GM12801 (cell line): Measurements from ENCODE around the gene TNFSF12.

Source experiments
- CTCF ChIP-seq: IDR thresholded peaks from one replicate; pipeline ENCODE4 v1.5.1; 2011; ENCODE audit warnings: control low read depth; ENCODE audit not compliant: insufficient read length; ENCODE audit errors: extremely low read depth

TNFSF12 gene

DNA sequence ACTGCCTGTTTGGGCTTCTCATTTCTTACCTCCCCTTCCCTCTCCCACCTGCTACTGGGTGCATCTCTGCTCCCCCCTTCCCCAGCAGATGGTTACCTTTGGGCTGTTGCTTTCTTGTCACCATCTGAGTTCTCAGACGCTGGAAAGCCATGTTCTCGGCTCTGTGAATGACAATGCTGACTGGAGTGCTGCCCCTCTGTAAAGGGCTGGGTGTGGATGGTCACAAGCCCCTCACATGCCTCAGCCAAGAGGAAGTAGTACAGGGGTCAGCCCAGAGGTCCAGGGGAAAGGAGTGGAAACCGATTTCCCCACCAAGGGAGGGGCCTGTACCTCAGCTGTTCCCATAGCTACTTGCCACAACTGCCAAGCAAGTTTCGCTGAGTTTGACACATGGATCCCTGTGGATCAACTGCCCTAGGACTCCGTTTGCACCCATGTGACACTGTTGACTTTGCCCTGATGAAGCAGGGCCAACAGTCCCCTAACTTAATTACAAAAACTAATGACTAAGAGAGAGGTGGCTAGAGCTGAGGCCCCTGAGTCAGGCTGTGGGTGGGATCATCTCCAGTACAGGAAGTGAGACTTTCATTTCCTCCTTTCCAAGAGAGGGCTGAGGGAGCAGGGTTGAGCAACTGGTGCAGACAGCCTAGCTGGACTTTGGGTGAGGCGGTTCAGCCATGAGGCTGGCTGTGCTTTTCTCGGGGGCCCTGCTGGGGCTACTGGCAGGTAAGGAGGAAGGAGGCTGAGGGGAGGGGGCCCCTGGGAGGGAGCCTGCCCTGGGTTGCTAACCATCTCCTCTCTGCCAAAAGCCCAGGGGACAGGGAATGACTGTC lies 30.4 kb downstream of the TNFSF12 start, which contains the start of gene CD68:
TSS of gene CD68 (plus strand) at position 638 of the 833 bp plus-strand sequence. CDS start at position 678, 40 bp downstream.
- no peak for TF ChIP-seq CTCF

DNA sequence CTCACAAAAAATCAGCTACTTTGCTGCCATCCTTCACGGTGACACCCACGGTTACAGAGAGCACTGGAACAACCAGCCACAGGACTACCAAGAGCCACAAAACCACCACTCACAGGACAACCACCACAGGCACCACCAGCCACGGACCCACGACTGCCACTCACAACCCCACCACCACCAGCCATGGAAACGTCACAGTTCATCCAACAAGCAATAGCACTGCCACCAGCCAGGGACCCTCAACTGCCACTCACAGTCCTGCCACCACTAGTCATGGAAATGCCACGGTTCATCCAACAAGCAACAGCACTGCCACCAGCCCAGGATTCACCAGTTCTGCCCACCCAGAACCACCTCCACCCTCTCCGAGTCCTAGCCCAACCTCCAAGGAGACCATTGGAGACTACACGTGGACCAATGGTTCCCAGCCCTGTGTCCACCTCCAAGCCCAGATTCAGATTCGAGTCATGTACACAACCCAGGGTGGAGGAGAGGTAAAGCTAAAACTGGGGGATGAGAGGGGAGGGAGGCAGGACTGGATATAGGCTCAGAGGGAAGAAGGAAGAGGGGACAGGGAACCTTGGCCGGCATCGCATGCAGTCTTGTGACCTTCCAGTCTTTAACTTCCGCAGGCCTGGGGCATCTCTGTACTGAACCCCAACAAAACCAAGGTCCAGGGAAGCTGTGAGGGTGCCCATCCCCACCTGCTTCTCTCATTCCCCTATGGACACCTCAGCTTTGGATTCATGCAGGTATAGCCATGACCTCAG lies 31.2 kb downstream of the TNFSF12 start:
- TF ChIP-seq CTCF = no peak

DNA sequence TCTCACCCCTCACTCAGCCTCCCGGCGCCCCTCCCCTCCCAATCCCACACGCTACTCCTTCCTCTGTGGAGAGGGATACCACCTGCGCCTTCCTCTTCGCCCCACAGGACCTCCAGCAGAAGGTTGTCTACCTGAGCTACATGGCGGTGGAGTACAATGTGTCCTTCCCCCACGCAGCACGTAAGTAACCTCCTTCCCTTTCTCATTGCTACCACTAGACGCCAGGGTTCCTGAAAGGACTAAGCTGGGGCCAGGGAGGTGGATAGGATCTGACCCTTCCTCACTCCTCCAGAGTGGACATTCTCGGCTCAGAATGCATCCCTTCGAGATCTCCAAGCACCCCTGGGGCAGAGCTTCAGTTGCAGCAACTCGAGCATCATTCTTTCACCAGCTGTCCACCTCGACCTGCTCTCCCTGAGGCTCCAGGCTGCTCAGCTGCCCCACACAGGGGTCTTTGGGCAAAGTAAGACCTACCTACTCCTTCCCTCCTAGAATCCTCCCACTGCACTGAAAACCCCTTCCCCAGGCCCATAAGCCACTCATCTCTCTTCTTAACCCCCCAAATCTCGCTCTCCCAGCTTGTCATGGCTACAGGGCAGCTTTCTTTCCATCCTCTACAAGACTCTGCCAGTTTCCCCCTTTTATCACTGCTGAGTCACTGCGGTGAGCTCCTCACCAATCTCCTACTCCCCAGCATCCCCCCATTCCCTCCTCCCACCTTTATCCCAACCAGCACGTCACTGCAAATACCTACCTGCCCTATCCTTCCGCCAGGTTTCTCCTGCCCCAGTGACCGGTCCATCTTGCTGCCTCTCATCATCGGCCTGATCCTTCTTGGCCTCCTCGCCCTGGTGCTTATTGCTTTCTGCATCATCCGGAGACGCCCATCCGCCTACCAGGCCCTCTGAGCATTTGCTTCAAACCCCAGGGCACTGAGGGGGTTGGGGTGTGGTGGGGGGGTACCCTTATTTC lies 32.0 kb downstream of the TNFSF12 start:
- TF ChIP-seq CTCF = no peak

- no peak for TF ChIP-seq CTCF
Measured at GRCh38 chr17:7582396-7583252, 33.8 kb downstream of the TNFSF12 start.

- TF ChIP-seq CTCF = no peak
Measured at GRCh38 chr17:7583253-7584109, 34.6 kb downstream of the TNFSF12 start, which contains the start of gene MPDU1. TSS of gene MPDU1 (plus strand) at chr17:7583852. CDS start at chr17:7583863, 11 bp downstream.
